Activated CD4-positive, alpha-beta memory T cell treated with anti-CD3 and anti-CD28 coated beads for 36 hours (primary cell): ENCODE measurements around the gene LAGE3. TPM values are rescaled to one million over a fixed set of nuclear protein-coding genes. Genes with fewer than 3 reads are reported as not detected.

Source experiments
- CTCF ChIA-PET: fragments of 350-600 bp; sonication (Branson Sonifier 250); formaldehyde crosslinking; loops from one replicate; lab custom pipeline; 2021; ENCODE audit warnings: antibody characterized with exemption, inconsistent platforms; lab: Charles Lee
- POLR2A ChIA-PET: fragments of 350-600 bp; sonication (Branson Sonifier 250); formaldehyde crosslinking; loops from one replicate; lab custom pipeline; 2021; ENCODE audit warnings: antibody characterized with exemption; lab: Charles Lee
- DNase-seq: peaks from one replicate; pipeline ENCODE4 v3.0.0-alpha.2; 2020
- H3K27ac Mint-ChIP-seq: one replicate; pipeline ENCODE4 v1.8.0; 2021; ENCODE audit warnings: mixed read lengths
- H3K27me3 Mint-ChIP-seq: one replicate; pipeline ENCODE4 v1.8.0; 2021; ENCODE audit warnings: mixed read lengths
- H3K36me3 Mint-ChIP-seq: one replicate; pipeline ENCODE4 v1.8.0; 2021; ENCODE audit warnings: mixed read lengths
- H3K4me1 Mint-ChIP-seq: one replicate; pipeline ENCODE4 v1.8.0; 2021; ENCODE audit warnings: low read depth, mixed read lengths
- H3K4me3 Mint-ChIP-seq: one replicate; pipeline ENCODE4 v1.8.0; 2021; ENCODE audit warnings: mild to moderate bottlenecking, mixed read lengths
- H3K9me3 Mint-ChIP-seq: one replicate; pipeline ENCODE4 v1.8.0; 2021; ENCODE audit warnings: mixed read lengths
- intact Hi-C: fragments of 100-400 bp; cut with micrococcal nuclease; formaldehyde crosslinking; loops from one replicate; pipeline ENCODE4 v1.15.1; 2023
- total RNA-seq, 2 experiments: library from RNA; stranded (reverse); gene quantifications; one replicate each; pipeline ENCODE4 v1.2.3, GENCODE V29; 2021

The LAGE3 gene
- total RNA-seq, 2 experiments from 2014 or later, result 45.5 to 47.7 TPM

DNA sequence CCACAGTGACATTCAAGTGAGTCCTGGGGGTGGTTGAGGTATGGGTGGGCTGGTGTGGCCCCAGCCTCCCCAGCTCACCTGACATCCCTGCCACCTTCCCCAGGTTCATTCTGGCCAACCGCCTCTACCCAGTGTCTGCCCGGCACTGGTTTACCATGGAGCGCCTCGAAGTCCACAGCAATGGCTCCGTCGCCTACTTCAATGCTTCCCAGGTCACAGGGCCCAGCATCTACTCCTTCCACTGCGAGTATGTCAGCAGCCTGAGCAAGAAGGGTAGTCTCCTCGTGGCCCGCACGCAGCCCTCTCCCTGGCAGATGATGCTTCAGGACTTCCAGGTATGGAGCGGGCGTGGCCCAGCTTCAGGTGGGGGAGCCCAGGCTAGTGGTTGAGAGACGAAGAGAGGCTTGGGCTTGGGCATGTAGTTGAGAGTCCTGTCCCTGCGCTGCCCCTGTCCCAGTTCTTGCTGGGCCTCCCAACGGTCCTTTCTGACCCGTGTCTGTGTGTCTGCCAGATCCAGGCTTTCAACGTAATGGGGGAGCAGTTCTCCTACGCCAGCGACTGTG is 43.8 kb downstream of the LAGE3 start:
- Mint-ChIP-seq H3K27ac (no peak overlapping the region), H3K36me3 (peaks cover 15% of the 10 kb centered on the region), H3K9me3 (no peaks in the 10 kb centered on the region), H3K27me3 (no peaks in the 10 kb centered on the region), H3K4me1 (peaks cover 25% of the 10 kb centered on the region), H3K4me3 (no peak overlapping the region)
- POLR2A ChIA-PET, result no interaction called here
- DNase-seq, result no peak
- CTCF ChIA-PET, result no interaction called here
- intact Hi-C loops, result loop anchor here (5.0 kb wide), 3 partner anchors 38 to 643 kb away; partner anchors contain the start of genes EMD, IDH3G, RPL10 and SSR4

DNA sequence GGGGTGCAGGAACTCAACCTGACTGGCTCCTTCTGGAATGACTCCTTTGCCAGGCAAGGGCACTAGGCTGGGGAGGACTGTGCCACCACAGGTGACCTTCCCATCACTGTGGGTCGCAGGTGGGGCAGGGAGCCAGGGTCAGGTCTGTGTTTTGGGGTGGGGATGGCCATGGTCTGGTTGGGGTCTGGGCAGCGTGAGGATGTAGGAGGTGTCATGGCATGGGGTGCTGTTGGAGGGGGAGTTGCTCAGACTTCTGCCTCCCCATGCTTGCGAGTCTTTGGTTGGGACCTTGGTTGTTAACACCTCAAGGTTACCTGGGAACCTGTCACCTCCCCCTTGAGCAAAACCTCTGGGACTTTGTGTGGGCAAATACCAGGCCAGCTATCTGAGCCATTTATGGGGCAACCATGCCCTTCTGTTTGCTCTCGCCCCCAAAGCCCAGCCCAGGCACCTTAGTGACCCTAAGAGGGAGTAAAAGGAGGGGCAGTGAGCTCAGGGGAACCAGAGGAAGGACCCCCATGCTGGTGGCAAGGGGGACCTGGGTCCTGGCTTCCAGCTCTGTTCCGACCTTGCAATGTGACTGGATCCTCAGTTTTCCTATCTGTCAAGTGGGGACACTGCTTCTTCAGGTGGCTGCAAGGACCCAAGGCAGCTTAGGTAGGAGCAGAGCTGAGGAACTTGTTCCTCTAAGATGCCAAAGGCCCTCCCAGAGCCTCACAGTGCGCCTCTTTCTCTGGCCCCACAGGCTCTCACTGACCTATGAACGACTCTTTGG is 44.5 kb downstream of the LAGE3 start:
- intact Hi-C loops, result loop anchor here (5.0 kb wide), 3 partner anchors 37 to 642 kb away; partner anchors contain the start of genes EMD, IDH3G, RPL10 and SSR4
- peaks cover 24% of the 10 kb centered on the region for H3K4me1 Mint-ChIP-seq
- POLR2A ChIA-PET, result no interaction called here

DNA sequence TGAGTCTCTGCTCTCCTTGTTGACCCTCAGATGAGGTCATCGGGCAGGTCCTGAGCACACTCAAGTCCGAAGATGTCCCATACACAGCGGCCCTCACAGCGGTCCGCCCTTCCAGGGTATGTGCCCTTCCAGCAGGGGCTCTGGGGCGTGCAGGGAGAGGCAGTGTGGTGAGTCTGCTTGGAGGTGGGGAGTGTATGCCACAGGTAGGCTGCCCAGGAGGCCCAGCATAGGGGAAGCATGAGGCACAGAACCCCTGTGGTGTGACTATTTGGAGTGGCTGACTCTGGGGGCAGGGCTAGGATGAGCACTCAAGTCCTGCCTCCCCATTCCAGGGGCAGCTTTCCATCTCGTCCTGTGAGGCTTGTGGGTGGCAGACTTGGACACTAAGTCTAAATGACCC is 45.5 kb downstream of the LAGE3 start:
- Mint-ChIP-seq H3K4me3 (no peak overlapping the region), H3K36me3 (peaks cover 11% of the 10 kb centered on the region), H3K9me3 (no peaks in the 10 kb centered on the region), H3K27ac (no peak overlapping the region), H3K4me1 (peaks cover 26% of the 10 kb centered on the region), H3K27me3 (no peaks in the 10 kb centered on the region)
- POLR2A ChIA-PET, result no interaction called here
- intact Hi-C loops, result no loop called here
- CTCF ChIA-PET, result no interaction called here
- DNase-seq, result no peak

More for the DNA sequence above, 44.5 kb downstream of the LAGE3 start:
- DNase-seq, result no peak
- Mint-ChIP-seq H3K9me3 (no peaks in the 10 kb centered on the region), H3K27me3 (no peaks in the 10 kb centered on the region), H3K36me3 (peaks cover 14% of the 10 kb centered on the region), H3K4me3 (no peak overlapping the region), H3K27ac (no peak overlapping the region)
- CTCF ChIA-PET, result no interaction called here

DNA sequence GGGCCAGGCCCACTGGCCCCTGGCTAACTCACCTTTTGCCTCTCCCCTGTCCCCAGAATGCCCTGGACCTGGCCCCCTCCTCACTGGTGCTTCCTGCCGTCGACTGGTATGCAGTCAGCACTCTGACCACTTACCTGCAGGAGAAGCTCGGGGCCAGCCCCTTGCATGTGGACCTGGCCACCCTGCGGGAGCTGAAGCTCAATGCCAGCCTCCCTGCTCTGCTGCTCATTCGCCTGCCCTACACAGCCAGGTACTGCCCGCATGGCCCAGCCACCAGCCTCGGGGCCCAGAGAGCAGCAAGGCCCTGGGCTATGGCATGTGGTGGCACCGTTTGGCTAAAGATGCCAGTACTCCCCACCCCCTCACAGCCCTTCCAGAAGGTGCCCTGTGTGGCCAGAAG is 46.9 kb downstream of the LAGE3 start:
- ChIA-PET POLR2A (interaction anchor here (1.4 kb wide), 1 partner anchor 83 kb away, joined by 3 read pairs; no protein-coding TSS in a partner anchor), CTCF (no interaction called here)
- H3K36me3 Mint-ChIP-seq, result peaks cover 6% of the 10 kb centered on the region
- H3K4me3 Mint-ChIP-seq, result no peak overlapping the region
- H3K27me3 Mint-ChIP-seq, result no peaks in the 10 kb centered on the region
- no peaks in the 10 kb centered on the region for H3K9me3 Mint-ChIP-seq
- intact Hi-C loops, result no loop called here
- no peak overlapping the region for H3K27ac Mint-ChIP-seq
- no peak for DNase-seq
- H3K4me1 Mint-ChIP-seq, result peaks cover 23% of the 10 kb centered on the region

DNA sequence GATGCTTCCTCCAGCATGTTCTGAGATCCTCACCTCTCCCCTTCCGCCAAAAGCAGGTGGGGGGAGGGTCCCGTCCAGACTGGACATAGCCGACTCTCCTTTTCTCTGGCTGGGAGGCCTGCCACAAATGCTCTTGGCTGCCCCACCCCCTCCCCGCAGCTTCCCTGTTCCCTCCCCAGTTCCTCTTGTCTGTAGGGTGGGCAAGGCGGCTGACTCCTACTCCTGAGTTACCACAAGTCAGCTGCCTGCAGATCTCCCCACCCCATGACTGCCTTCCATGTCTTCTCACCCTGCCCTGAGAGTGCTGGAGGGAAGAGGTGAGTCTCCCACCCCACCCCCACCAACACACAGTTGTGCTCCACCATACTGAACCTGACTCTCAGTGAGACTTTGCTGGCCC is 47.7 kb downstream of the LAGE3 start:
- Mint-ChIP-seq H3K36me3 (peaks cover 6% of the 10 kb centered on the region), H3K27ac (no peak overlapping the region), H3K4me3 (no peak overlapping the region), H3K27me3 (no peaks in the 10 kb centered on the region), H3K9me3 (no peaks in the 10 kb centered on the region), H3K4me1 (peaks cover 22% of the 10 kb centered on the region)
- intact Hi-C loops, result no loop called here
- ChIA-PET CTCF (no interaction called here), POLR2A (no interaction called here)
- DNase-seq, result no peak

DNA sequence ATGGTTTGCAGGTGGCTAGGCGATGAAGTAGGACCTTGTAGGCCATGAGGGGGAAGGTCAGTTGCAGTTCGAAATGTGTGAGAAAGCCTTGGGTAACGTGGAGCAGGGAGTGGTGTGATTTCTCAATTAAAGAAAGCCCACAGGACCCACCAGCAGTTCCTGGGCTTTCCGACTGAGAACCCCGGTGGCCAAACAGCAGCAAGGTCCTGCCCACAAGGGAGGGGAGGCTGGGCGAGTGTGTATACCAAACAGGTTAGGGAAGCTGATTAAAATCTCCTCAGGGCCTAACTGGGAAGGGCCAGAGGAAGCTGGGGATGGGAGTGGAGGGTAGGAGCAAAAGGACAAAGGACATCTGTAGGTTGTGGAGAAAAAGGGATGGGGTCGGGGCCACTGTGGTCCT is 48.2 kb downstream of the LAGE3 start:
- ChIA-PET POLR2A (no interaction called here), CTCF (no interaction called here)
- H3K4me1 Mint-ChIP-seq, result peaks cover 17% of the 10 kb centered on the region
- intact Hi-C loops, result no loop called here
- H3K27ac Mint-ChIP-seq, result peak overlapping the region; percentile 57
- H3K27me3 Mint-ChIP-seq, result no peaks in the 10 kb centered on the region
- H3K4me3 Mint-ChIP-seq, result no peak overlapping the region
- no peaks in the 10 kb centered on the region for H3K9me3 Mint-ChIP-seq
- peaks cover 4% of the 10 kb centered on the region for H3K36me3 Mint-ChIP-seq
- no peak for DNase-seq

DNA sequence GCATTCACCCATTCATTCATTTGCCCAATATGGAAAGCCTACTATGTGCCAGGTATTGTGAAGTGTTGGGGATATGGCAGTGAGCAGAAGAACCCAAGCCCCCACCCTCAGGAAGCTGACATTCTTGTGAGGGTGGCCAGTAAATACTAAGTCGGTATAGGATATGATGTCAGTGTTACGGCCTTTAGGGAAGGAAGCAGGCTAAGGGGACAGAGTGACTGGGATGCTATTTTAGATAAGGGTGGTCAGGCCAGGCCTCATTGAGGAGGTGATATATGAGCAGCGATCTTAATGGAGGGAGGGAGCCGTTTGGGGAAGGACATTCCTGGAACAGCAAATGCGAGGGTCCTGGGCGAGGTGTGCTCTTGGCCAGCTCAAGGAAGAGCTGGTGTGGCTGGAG is 48.6 kb downstream of the LAGE3 start:
- H3K9me3 Mint-ChIP-seq, result no peaks in the 10 kb centered on the region

DNA sequence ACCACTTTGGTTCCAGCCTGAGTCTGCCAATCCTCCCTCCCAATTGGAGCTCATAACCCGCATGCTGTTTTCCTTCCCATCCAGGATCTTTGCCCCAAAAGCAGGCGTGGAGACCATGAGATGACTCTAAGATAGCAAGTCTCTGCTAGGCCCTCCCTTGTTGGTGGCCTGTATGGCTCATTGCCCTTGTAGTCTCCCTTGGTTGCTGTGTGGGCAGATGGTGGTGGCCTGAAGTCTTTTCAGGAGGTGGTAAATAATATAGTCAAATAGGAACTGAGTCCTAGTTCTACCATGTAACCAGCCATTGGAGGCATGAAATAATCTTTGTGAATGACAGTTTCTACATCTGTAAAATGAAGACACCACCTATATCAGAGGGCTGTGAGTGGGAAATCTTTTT is 49.4 kb downstream of the LAGE3 start:
- CTCF ChIA-PET, result interaction anchor here (0.9 to 1.6 kb wide), 3 partner anchors 18 to 97 kb away, joined by 3 to 5 read pairs (median 4); partner anchors contain the start of gene RPL10
- Mint-ChIP-seq H3K9me3 (no peaks in the 10 kb centered on the region), H3K4me3 (peak overlapping the region; percentile 77), H3K27me3 (no peaks in the 10 kb centered on the region), H3K4me1 (peaks cover 17% of the 10 kb centered on the region), H3K36me3 (peaks cover 2% of the 10 kb centered on the region), H3K27ac (peak overlapping the region; percentile 69)
- POLR2A ChIA-PET, result interaction anchor here (1.0 to 1.5 kb wide), 4 partner anchors 9 to 30 kb away, joined by 3 to 6 read pairs (median 4); partner anchors contain the start of gene FAM50A
- intact Hi-C loops, result no loop called here
- peak; percentile 26 for DNase-seq

More for the DNA sequence above, 48.6 kb downstream of the LAGE3 start:
- Mint-ChIP-seq H3K27ac (peak overlapping the region; percentile 57), H3K4me1 (peaks cover 17% of the 10 kb centered on the region), H3K4me3 (no peak overlapping the region), H3K27me3 (no peaks in the 10 kb centered on the region), H3K36me3 (peaks cover 2% of the 10 kb centered on the region)
- no peak for DNase-seq
- intact Hi-C loops, result no loop called here
- POLR2A ChIA-PET, result interaction anchor here (1.2 to 1.5 kb wide), 2 partner anchors 9 to 31 kb away, joined by 3 to 6 read pairs; no protein-coding TSS in a partner anchor
- CTCF ChIA-PET, result no interaction called here

DNA sequence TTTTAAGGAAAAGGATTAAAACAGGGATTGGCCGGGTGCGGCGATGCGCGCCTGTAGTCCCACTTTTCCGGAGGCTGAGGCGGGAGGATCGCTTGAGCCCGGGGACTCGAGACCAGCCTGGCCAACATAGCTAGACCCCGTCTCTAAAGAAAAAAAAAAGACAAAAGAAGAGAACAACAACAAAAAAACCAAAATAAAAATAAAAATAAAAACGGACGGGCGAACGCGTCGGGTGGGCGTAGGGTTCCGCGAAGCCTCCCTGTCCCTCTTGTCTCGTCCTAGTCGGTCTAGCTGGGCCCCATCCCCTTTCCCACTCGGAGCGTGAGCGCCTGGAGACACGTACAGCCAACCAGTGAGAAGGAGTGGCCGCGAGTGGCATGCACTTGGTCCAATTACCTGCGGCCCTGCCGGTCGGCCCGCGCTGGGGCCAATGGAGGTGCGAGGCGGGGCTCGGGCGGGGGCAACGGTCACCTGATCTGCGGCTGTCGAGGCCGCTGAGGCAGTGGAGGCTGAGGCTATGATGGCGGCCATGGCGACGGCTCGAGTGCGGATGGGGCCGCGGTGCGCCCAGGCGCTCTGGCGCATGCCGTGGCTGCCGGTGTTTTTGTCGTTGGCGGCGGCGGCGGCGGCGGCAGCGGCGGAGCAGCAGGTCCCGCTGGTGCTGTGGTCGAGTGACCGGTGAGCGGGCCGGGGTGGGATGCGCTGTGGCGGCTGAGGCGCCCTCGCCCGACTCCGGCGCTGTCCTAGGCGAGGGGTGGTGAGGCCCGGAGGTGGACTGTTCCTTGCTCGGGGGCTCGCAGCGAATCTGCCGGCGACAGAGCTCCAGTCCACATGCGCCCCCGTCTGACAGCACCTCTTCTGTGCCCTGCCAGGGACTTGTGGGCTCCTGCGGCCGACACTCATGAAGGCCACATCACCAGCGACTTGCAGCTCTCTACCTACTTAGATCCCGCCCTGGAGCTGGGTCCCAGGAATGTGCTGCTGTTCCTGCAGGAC is 50.6 kb downstream of the LAGE3 start, which contains the start of gene ATP6AP1:
ATP6AP1 (plus strand) TSS at position 502 of the 996 bp plus-strand sequence; CDS start at position 518, 16 bp downstream.
- H3K27ac Mint-ChIP-seq, result peak within 1 kb of the TSS; percentile 69

More for the DNA sequence above, 50.6 kb downstream of the LAGE3 start, which contains the start of gene ATP6AP1:
- intact Hi-C loops, result no loop called here
- peak; percentile 94 for DNase-seq
- ChIA-PET POLR2A (interaction anchor here (0.7 to 2.1 kb wide), 5 partner anchors 7 to 27 kb away, joined by 3 to 6 read pairs (median 4); partner anchors contain the start of genes FAM50A and TAFAZZIN), CTCF (interaction anchor here (0.9 to 1.9 kb wide), 4 partner anchors 17 to 99 kb away, joined by 3 to 7 read pairs (median 4); partner anchors contain the start of gene RPL10)
- H3K4me1 Mint-ChIP-seq, result peaks cover 17% of the 10 kb centered on the region
- H3K36me3 Mint-ChIP-seq, result peaks cover 2% of the 10 kb centered on the region
- no peaks in the 10 kb centered on the region for H3K27me3 Mint-ChIP-seq
- no peaks in the 10 kb centered on the region for H3K9me3 Mint-ChIP-seq
- H3K4me3 Mint-ChIP-seq, result peak within 1 kb of the TSS; percentile 77
